Fibroblast of villous mesenchyme (primary cell): ENCODE data around the gene RSBN1L. TPM values are rescaled to one million over a fixed set of nuclear protein-coding genes. Genes with fewer than 3 reads are reported as not detected.

Experiments
- total RNA-seq: library from RNA; depleted of rRNA; stranded (reverse); fragments of >200 nt; gene quantifications from 2 replicates; pipeline ENCODE4 v1.2.3, GENCODE V29; 2012

RSBN1L gene
- total RNA-seq, 1 donor: 25.0 TPM

Other genes with a start within 250 kb of the RSBN1L start
- gene PTPN12, start 159.2 kb upstream of the RSBN1L start, total RNA-seq: 53.8 and 78.6 TPM in 2 replicates
- 21.6 and 30.2 TPM in 2 replicates for gene TMEM60, start 102.0 kb downstream of the RSBN1L start, total RNA-seq
- gene PHTF2, start 102.3 kb downstream of the RSBN1L start, total RNA-seq: 81.2 and 119 TPM in 2 replicates